H9 (cell line): Measurements from ENCODE around the gene SCEL. TPM values are rescaled to one million over a fixed set of nuclear protein-coding genes. Genes with fewer than 3 reads are reported as not detected.

ENCODE experiments used
- DNase-seq: peaks from one replicate; pipeline ENCODE4 v3.0.0-alpha.2; 2017
- H2AFZ ChIP-seq: one replicate; pipeline ENCODE4 v1.6.1; 2013; ENCODE audit warnings: mild to moderate bottlenecking, low read length, control low read depth, moderate library complexity
- H2AK5ac ChIP-seq: 2 replicates; pipeline ENCODE4 v1.6.1; 2013; ENCODE audit warnings: low read length, control low read depth, mixed read lengths; ENCODE audit not compliant: insufficient read length
- H2BK120ac ChIP-seq: one replicate; pipeline ENCODE4 v1.6.1; 2013; ENCODE audit warnings: low read depth, mild to moderate bottlenecking, low read length, control low read depth, inconsistent platforms; ENCODE audit not compliant: poor library complexity, severe bottlenecking
- H2BK12ac ChIP-seq: 2 replicates; pipeline ENCODE4 v1.6.1; 2013; ENCODE audit warnings: low read length, control low read depth, mixed read lengths, low read depth; ENCODE audit not compliant: insufficient read length
- H2BK15ac ChIP-seq: 2 replicates; pipeline ENCODE4 v1.6.1; 2013; ENCODE audit warnings: low read depth, low read length, control low read depth
- H2BK20ac ChIP-seq: one replicate; pipeline ENCODE4 v1.6.1; 2013; ENCODE audit warnings: low read depth, mild to moderate bottlenecking, low read length, control low read depth, inconsistent platforms; ENCODE audit not compliant: poor library complexity, severe bottlenecking
- H2BK5ac ChIP-seq: 2 replicates; pipeline ENCODE4 v1.6.1; 2013; ENCODE audit warnings: low read length, control low read depth, mixed read lengths; ENCODE audit not compliant: insufficient read length
- H3K14ac ChIP-seq: 2 replicates; pipeline ENCODE4 v1.6.1; 2013; ENCODE audit warnings: low read length, control low read depth; ENCODE audit not compliant: insufficient read depth
- H3K18ac ChIP-seq: 2 replicates; pipeline ENCODE4 v1.6.1; 2013; ENCODE audit warnings: low read depth, mild to moderate bottlenecking, mixed read lengths, low read length, control low read depth; ENCODE audit not compliant: insufficient read length
- H3K23ac ChIP-seq: 2 replicates; pipeline ENCODE4 v1.6.1; 2013; ENCODE audit warnings: low read length, control low read depth, mixed read lengths, low read depth; ENCODE audit not compliant: insufficient read length
- H3K23me2 ChIP-seq: 2 replicates; pipeline ENCODE4 v1.6.1; 2013; ENCODE audit warnings: low read depth, mild to moderate bottlenecking, mixed read lengths, low read length, control low read depth; ENCODE audit not compliant: insufficient read length, poor library complexity, severe bottlenecking
- H3K27ac ChIP-seq: 2 replicates; pipeline ENCODE4 v1.5.1; 2013; ENCODE audit warnings: low read length, control low read depth, mixed read lengths, low read depth; ENCODE audit not compliant: insufficient read length
- H3K27me3 ChIP-seq: 2 replicates; pipeline ENCODE4 v1.6.1; 2013; ENCODE audit warnings: low read length, control low read depth, inconsistent platforms; ENCODE audit not compliant: insufficient read depth
- H3K4ac ChIP-seq: 2 replicates; pipeline ENCODE4 v1.6.1; 2013; ENCODE audit warnings: low read depth, mild to moderate bottlenecking, control low read depth, inconsistent platforms, low read length, moderate library complexity
- H3K4me1 ChIP-seq: 2 replicates; pipeline ENCODE4 v1.6.1; 2013; ENCODE audit warnings: low read length, control low read depth, inconsistent platforms; ENCODE audit not compliant: insufficient read depth
- H3K4me2 ChIP-seq: 2 replicates; pipeline ENCODE4 v1.6.1; 2013; ENCODE audit warnings: low read length, control low read depth, mixed read lengths; ENCODE audit not compliant: insufficient read length, insufficient read depth
- H3K56ac ChIP-seq: 2 replicates; pipeline ENCODE4 v1.6.1; 2013; ENCODE audit warnings: low read depth, mild to moderate bottlenecking, mixed read lengths, low read length, control low read depth; ENCODE audit not compliant: insufficient read length
- H3K79me1 ChIP-seq: 2 replicates; pipeline ENCODE4 v1.6.1; 2013; ENCODE audit warnings: low read depth, mild to moderate bottlenecking, moderate library complexity, low read length, control low read depth, inconsistent platforms; ENCODE audit not compliant: insufficient read depth, poor library complexity, severe bottlenecking
- H3K79me2 ChIP-seq: 2 replicates; pipeline ENCODE4 v1.6.1; 2013; ENCODE audit warnings: low read length, control low read depth, inconsistent platforms; ENCODE audit not compliant: insufficient read depth
- H3K9ac ChIP-seq: 2 replicates; pipeline ENCODE4 v1.6.1; 2013; ENCODE audit warnings: low read length, control low read depth, mixed read lengths; ENCODE audit not compliant: insufficient read length; ENCODE audit errors: extremely low read depth
- H3K9me3 ChIP-seq: one replicate; pipeline ENCODE4 v1.6.1; 2013; ENCODE audit warnings: low read depth, low read length, inconsistent platforms; ENCODE audit not compliant: control insufficient read depth
- H3T11ph ChIP-seq: one replicate; pipeline ENCODE4 v1.6.1; 2013; ENCODE audit warnings: mild to moderate bottlenecking, low read length, control low read depth, inconsistent platforms
- H4K20me1 ChIP-seq: one replicate; pipeline ENCODE4 v1.6.1; 2013; ENCODE audit not compliant: control insufficient read depth, insufficient read length, insufficient read depth
- H4K5ac ChIP-seq: 2 replicates; pipeline ENCODE4 v1.6.1; 2013; ENCODE audit warnings: low read depth, mild to moderate bottlenecking, mixed read lengths, low read length, control low read depth; ENCODE audit not compliant: insufficient read length
- H4K8ac ChIP-seq: replicated peaks from 2 replicates; pipeline ENCODE4 v1.6.1; 2013; ENCODE audit warnings: low read length, control low read depth, mixed read lengths, low read depth; ENCODE audit not compliant: insufficient read length
- H4K91ac ChIP-seq: 2 replicates; pipeline ENCODE4 v1.6.1; 2013; ENCODE audit warnings: low read depth, mild to moderate bottlenecking, moderate library complexity, mixed read lengths, low read length, control low read depth; ENCODE audit not compliant: insufficient read length
- H3K27ac Mint-ChIP-seq, 3 experiments: 2 replicates in 2 of 3; 3 replicates in 1 of 3; pipeline ENCODE4 v1.8.0; 2020 to 2021; ENCODE audit warnings: mixed read lengths in 3 of 3, mild to moderate bottlenecking in 1 of 3, moderate library complexity in 1 of 3
- H3K27me3 Mint-ChIP-seq: 2 replicates; pipeline ENCODE4 v1.8.0; 2021; ENCODE audit warnings: low read depth, mild to moderate bottlenecking, moderate library complexity, mixed read lengths
- H3K36me3 Mint-ChIP-seq, 3 experiments: 2 replicates in 2 of 3; 3 replicates in 1 of 3; pipeline ENCODE4 v1.8.0; 2020 to 2021; ENCODE audit warnings: low read depth in 3 of 3, mixed read lengths in 3 of 3; ENCODE audit not compliant: insufficient read depth in 1 of 3
- H3K4me1 Mint-ChIP-seq, 2 experiments: 2 replicates each; pipeline ENCODE4 v1.8.0; 2020; ENCODE audit warnings: mixed read lengths in 2 of 2
- H3K4me3 Mint-ChIP-seq, 2 experiments: 2 replicates in 1 of 2; 3 replicates in 1 of 2; pipeline ENCODE4 v1.8.0; 2020 to 2021; ENCODE audit warnings: mild to moderate bottlenecking in 2 of 2, mixed read lengths in 2 of 2, moderate library complexity in 1 of 2
- H3K9me3 Mint-ChIP-seq, 2 experiments: 2 replicates in 1 of 2; 3 replicates in 1 of 2; pipeline ENCODE4 v1.8.0; 2020; ENCODE audit warnings: mild to moderate bottlenecking in 2 of 2, mixed read lengths in 2 of 2, moderate library complexity in 1 of 2
- CTCF ChIP-seq: fragments of 200-600 bp; sonication (generic); conservative IDR thresholded peaks from 3 replicates; pipeline ENCODE4 v1.8.0; 2021; ENCODE audit warnings: antibody characterized with exemption, mild to moderate bottlenecking
- WGBS: extraction: QIAGEN DNeasy Blood & Tissue Kit; methylation state at CpG from one replicate; pipeline ENCODE4 v1.1.7; 2013; ENCODE audit warnings: missing lambda C conversion rate, low lambda C conversion rate, mixed read lengths; ENCODE audit not compliant: insufficient read length; ENCODE audit errors: extremely low coverage; 5-methylcytosine and 5-hydroxymethylcytosine counted together
- total RNA-seq: library from RNA; stranded (reverse); gene quantifications from 2 replicates; pipeline ENCODE4 v1.2.1, GENCODE V29; 2021

Gene SCEL
- total RNA-seq, 1 experiment from 2014 or later, result not detected

- no peak overlapping the region for H3T11ph ChIP-seq
- H4K20me1 ChIP-seq, result no peaks in the 10 kb centered on the region
- no peak overlapping the region for H3K4me3 Mint-ChIP-seq
- no peak overlapping the region for H2AFZ ChIP-seq
- H2BK5ac ChIP-seq, result no peak overlapping the region
- H2BK15ac ChIP-seq, result no peak overlapping the region
- H3K36me3 Mint-ChIP-seq, result no peaks in the 10 kb centered on the region
- no peak for TF ChIP-seq CTCF
- H3K23me2 ChIP-seq, result no peaks in the 10 kb centered on the region
- H2BK120ac ChIP-seq, result no peak overlapping the region
- no peak overlapping the region for H4K91ac ChIP-seq
- H3K27ac Mint-ChIP-seq, result no peak overlapping the region
- H4K5ac ChIP-seq, result no peak overlapping the region
- H3K27me3 ChIP-seq, result no peaks in the 10 kb centered on the region
- H3K27ac ChIP-seq, result no peak overlapping the region
- no peak overlapping the region for H3K56ac ChIP-seq
- H3K9ac ChIP-seq, result no peak overlapping the region
- DNase-seq, result no peak
- no peaks in the 10 kb centered on the region for H3K4me1 ChIP-seq
- no peaks in the 10 kb centered on the region for H3K79me1 ChIP-seq
- H3K23ac ChIP-seq, result no peak overlapping the region
- H4K8ac ChIP-seq, result no peak overlapping the region
- H3K9me3 ChIP-seq, result no peaks in the 10 kb centered on the region
- no peak overlapping the region for H3K4me2 ChIP-seq
- H2BK20ac ChIP-seq, result no peak overlapping the region
- no peak overlapping the region for H3K4ac ChIP-seq
- H3K14ac ChIP-seq, result no peak overlapping the region
- no peaks in the 10 kb centered on the region for H3K9me3 Mint-ChIP-seq
- no peaks in the 10 kb centered on the region for H3K79me2 ChIP-seq
- H3K4me1 Mint-ChIP-seq, result no peaks in the 10 kb centered on the region
- H2BK12ac ChIP-seq, result no peak overlapping the region
- no peak overlapping the region for H3K18ac ChIP-seq
- no CpG with 5 or more reads among the region's 4 CpGs for WGBS
- no peak overlapping the region for H2AK5ac ChIP-seq
- no peaks in the 10 kb centered on the region for H3K27me3 Mint-ChIP-seq
Measured at GRCh38 chr13:77508959-77509620, 26.4 kb upstream of the SCEL start.
